HS-5 (cell line): Measurements from ENCODE around the gene PRKCZ.
"Not testable (repeated sequence)": the region's sequence is repeated elsewhere in the genome, so short reads cannot be mapped to it uniquely, and the experiment has no call there.

Source experiments
- DNase-seq: peaks from one replicate; pipeline ENCODE4 v3.0.0-alpha.2; 2012; ENCODE audit warnings: low read depth

Gene PRKCZ

GRCh38 chr1:2101531-2101930 lies 51.3 kb downstream of the PRKCZ start:
- no peak for DNase-seq

- DNase-seq: no peak
Observed at GRCh38 chr1:2101946-2102345, 51.7 kb downstream of the PRKCZ start.

GRCh38 chr1:2102753-2103152 lies 52.5 kb downstream of the PRKCZ start:
- no peak for DNase-seq

GRCh38 chr1:2103266-2103900 lies 53.2 kb downstream of the PRKCZ start:
- DNase-seq: no peak

- no peak for DNase-seq
Observed at GRCh38 chr1:2103901-2104590, 53.8 kb downstream of the PRKCZ start.

GRCh38 chr1:2104621-2105427 lies 54.6 kb downstream of the PRKCZ start:
- no peak for DNase-seq

- DNase-seq: no peak
Observed at GRCh38 chr1:2105781-2106524, 55.7 kb downstream of the PRKCZ start.

- DNase-seq: no peak
Observed at GRCh38 chr1:2106659-2107405, 56.6 kb downstream of the PRKCZ start.

- DNase-seq: no peak
Observed at GRCh38 chr1:2107586-2108212, 57.5 kb downstream of the PRKCZ start.

- no peak for DNase-seq
Observed at GRCh38 chr1:2108213-2108876, 58.1 kb downstream of the PRKCZ start.

GRCh38 chr1:2108877-2109580 lies 58.8 kb downstream of the PRKCZ start:
- DNase-seq: no peak

GRCh38 chr1:2109581-2110021 lies 59.4 kb downstream of the PRKCZ start:
- no peak for DNase-seq

- DNase-seq: no peak
Observed at GRCh38 chr1:2110191-2110737, 60.1 kb downstream of the PRKCZ start.

GRCh38 chr1:2110738-2111673 lies 60.8 kb downstream of the PRKCZ start:
- DNase-seq: no peak

- no peak for DNase-seq
Observed at GRCh38 chr1:2111674-2112035, 61.4 kb downstream of the PRKCZ start.

- DNase-seq: no peak
Observed at GRCh38 chr1:2112280-2112701, 62.1 kb downstream of the PRKCZ start.

- no peak for DNase-seq
Observed at GRCh38 chr1:2113620-2114135, 63.5 kb downstream of the PRKCZ start.

GRCh38 chr1:2114635-2115007 lies 64.4 kb downstream of the PRKCZ start:
- DNase-seq: not testable (repeated sequence)
